GM12864 (cell line): ENCODE measurements around the gene FETUB.

ENCODE experiments used
- DNase-seq: peaks from one replicate; pipeline ENCODE4 v3.0.0-alpha.2; 2011; ENCODE audit warnings: low read depth
- H3K4me3 ChIP-seq: 2 replicates; pipeline ENCODE4 v1.5.1; 2011; ENCODE audit warnings: mild to moderate bottlenecking, low read depth, low read length, control low read depth
- TF ChIP-seq, protein P1 (sequence below): IDR thresholded peaks from 2 replicates; pipeline ENCODE4 v1.5.1; 2011; ENCODE audit warnings: low read depth, mild to moderate bottlenecking, moderate library complexity, low read length, control low read depth, inconsistent platforms; ENCODE audit errors: missing control alignments

FETUB gene

DNA sequence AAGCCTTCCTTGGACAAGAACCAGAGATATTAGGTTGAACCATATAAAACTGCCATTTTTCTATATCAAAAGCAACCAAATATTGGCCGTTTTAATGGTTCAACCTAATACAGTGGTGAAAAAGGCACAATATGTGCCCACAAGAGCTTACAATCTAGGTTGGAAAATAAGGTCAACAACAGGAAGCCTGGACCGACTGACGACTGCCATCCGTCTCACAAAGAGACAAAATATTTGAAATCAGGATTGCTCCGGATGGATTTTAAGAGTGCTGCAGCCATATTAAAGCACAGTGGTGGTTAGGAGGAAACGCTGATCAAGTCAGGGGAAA is 26.0 kb upstream of the FETUB start:
- no peak overlapping the region for H3K4me3 ChIP-seq
- no peak for DNase-seq
- TF ChIP-seq, protein P1, sequence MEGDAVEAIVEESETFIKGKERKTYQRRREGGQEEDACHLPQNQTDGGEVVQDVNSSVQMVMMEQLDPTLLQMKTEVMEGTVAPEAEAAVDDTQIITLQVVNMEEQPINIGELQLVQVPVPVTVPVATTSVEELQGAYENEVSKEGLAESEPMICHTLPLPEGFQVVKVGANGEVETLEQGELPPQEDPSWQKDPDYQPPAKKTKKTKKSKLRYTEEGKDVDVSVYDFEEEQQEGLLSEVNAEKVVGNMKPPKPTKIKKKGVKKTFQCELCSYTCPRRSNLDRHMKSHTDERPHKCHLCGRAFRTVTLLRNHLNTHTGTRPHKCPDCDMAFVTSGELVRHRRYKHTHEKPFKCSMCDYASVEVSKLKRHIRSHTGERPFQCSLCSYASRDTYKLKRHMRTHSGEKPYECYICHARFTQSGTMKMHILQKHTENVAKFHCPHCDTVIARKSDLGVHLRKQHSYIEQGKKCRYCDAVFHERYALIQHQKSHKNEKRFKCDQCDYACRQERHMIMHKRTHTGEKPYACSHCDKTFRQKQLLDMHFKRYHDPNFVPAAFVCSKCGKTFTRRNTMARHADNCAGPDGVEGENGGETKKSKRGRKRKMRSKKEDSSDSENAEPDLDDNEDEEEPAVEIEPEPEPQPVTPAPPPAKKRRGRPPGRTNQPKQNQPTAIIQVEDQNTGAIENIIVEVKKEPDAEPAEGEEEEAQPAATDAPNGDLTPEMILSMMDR, result no peak

- H3K4me3 ChIP-seq, result no peak overlapping the region
- DNase-seq, result peak; percentile 24
- TF ChIP-seq, protein P1, result peak; percentile 96
Observed at GRCh38 chr3:186614597-186615483, 25.4 kb upstream of the FETUB start.

GRCh38 chr3:186616299-186616617 is 23.9 kb upstream of the FETUB start:
- DNase-seq, result no peak
- no peak overlapping the region for H3K4me3 ChIP-seq
- TF ChIP-seq, protein P1, result no peak

DNA sequence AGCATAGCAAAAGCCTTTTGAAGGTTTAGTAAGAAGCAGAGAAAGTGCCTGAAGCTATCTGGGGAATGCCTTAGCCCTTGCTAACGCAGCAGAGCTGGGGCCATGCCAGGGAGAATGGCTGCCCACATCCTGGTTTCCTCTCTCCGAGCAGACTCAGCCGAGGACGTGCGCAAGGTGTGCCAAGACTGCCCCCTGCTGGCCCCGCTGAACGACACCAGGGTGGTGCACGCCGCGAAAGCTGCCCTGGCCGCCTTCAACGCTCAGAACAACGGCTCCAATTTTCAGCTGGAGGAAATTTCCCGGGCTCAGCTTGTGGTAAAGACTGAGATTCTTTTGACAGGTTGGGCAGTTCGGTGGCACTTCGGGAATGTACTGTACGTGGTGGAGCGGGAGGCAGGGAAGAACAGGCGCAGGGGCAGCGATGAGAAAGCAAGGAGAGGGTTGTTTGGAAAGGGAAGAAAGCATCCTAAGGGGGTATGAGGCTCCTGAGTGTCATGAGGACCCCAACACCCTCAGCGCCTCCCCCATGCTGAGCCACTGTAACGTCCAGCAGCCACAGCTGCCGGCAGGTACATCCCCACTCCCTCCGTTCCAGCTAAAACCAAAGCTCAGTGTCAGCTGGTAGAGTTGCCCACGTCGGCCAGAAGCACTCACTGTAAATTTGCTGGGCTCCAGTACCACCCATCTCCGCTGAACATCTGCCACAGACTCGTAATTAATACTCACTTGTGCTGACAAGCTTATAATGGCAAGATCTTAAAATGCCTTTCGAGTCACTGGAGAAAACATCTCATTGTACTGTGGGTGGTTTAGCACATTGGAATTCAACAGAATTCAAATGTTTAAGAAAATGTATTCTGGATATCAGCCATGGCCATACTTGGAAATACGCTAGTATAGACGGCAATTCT is 22.9 kb upstream of the FETUB start:
- TF ChIP-seq, protein P1, result peak; percentile 90
- H3K4me3 ChIP-seq, result no peak overlapping the region
- peak; percentile 44 for DNase-seq

DNA sequence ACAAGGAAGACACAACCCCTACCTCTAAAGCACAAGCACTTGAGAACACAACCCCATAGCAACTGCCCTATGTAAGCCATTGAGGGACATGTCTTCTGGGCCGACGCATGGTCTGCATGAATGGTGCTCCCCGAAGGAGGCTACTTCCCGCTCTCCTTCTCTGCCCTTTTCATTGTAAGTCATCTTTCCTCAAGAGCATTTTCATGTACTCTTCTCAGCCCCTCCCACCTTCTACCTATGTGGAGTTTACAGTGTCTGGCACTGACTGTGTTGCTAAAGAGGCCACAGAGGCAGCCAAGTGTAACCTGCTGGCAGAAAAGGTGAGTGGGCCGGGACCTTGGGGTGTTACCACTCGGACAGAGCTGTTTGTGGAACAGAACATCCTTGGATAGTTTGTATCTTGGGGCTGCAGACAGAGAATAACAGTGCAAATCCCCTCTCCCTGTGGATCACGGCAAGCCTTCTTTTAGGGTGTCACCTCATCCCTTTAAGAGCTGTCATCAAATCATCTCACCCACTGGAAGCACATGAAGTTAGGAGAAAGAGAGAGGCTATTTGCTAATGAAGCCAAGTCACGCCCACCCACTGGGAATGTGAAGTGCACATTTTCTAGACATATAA is 21.8 kb upstream of the FETUB start:
- DNase-seq, result no peak
- TF ChIP-seq, protein P1, result no peak
- H3K4me3 ChIP-seq, result no peak overlapping the region

DNA sequence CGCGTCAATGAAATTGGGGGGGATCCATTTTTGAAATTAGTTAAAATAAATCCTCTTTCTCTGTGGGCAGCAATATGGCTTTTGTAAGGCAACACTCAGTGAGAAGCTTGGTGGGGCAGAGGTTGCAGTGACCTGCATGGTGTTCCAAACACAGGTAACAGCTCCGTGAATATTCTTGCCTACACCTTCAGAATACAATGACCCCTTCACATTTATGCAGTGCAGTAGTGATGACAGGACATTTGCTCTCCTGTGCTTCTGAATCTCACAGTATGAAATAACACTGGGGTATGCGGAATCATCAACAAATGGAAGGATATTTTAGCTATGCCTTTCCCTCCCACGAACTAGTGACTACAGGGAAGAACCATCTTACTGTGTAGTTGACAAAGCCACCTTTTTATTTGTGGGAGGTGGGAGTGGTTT is 20.4 kb upstream of the FETUB start:
- TF ChIP-seq, protein P1, result no peak
- no peak overlapping the region for H3K4me3 ChIP-seq
- DNase-seq, result no peak
